HG03108 (cell line): ENCODE data around the gene SLC24A3.

Experiments used
- ATAC-seq: cut with Tn5 transposase; IDR thresholded peaks from one replicate; pipeline ENCODE4 v1.9.1; 2021; ENCODE audit warnings: moderate library complexity; ENCODE audit not compliant: unreplicated experiment

Gene SLC24A3

GRCh38 chr20:19568128-19568527 is 355.7 kb downstream of the SLC24A3 start:
- ATAC-seq: no peak

GRCh38 chr20:19571996-19572395 is 359.6 kb downstream of the SLC24A3 start:
- no peak for ATAC-seq

GRCh38 chr20:19577692-19578091 is 365.2 kb downstream of the SLC24A3 start:
- no peak for ATAC-seq

- no peak for ATAC-seq
These were observed 370.3 kb downstream of the SLC24A3 start for GRCh38 chr20:19582782-19583181.

- no peak for ATAC-seq
These were observed 371.2 kb downstream of the SLC24A3 start for GRCh38 chr20:19583532-19584175.

GRCh38 chr20:19588241-19588640 is 375.8 kb downstream of the SLC24A3 start:
- no peak for ATAC-seq

- ATAC-seq: no peak
These were observed 376.3 kb downstream of the SLC24A3 start for GRCh38 chr20:19588732-19589131.

GRCh38 chr20:19589787-19590362 is 377.4 kb downstream of the SLC24A3 start:
- ATAC-seq: no peak

GRCh38 chr20:19590382-19590781 is 377.9 kb downstream of the SLC24A3 start:
- ATAC-seq: no peak

GRCh38 chr20:19593762-19594161 is 381.3 kb downstream of the SLC24A3 start:
- ATAC-seq: no peak

- no peak for ATAC-seq
These were observed 382.5 kb downstream of the SLC24A3 start for GRCh38 chr20:19594896-19595295.

GRCh38 chr20:19598117-19598850 is 385.8 kb downstream of the SLC24A3 start:
- no peak for ATAC-seq

GRCh38 chr20:19599200-19599599 is 386.8 kb downstream of the SLC24A3 start:
- ATAC-seq: no peak

- ATAC-seq: no peak
These were observed 387.6 kb downstream of the SLC24A3 start for GRCh38 chr20:19600042-19600441.

GRCh38 chr20:19601126-19601810 is 388.8 kb downstream of the SLC24A3 start:
- ATAC-seq: no peak

- no peak for ATAC-seq
These were observed 390.4 kb downstream of the SLC24A3 start for GRCh38 chr20:19602675-19603375.

GRCh38 chr20:19603376-19603750 is 390.9 kb downstream of the SLC24A3 start:
- no peak for ATAC-seq

GRCh38 chr20:19605786-19606485 is 393.5 kb downstream of the SLC24A3 start:
- ATAC-seq: no peak

GRCh38 chr20:19609642-19610223 is 397.3 kb downstream of the SLC24A3 start:
- no peak for ATAC-seq

GRCh38 chr20:19615629-19616028 is 403.2 kb downstream of the SLC24A3 start:
- no peak for ATAC-seq
